K562 (cell line): ENCODE results near the gene BTRC. TPM values are rescaled to one million over a fixed set of nuclear protein-coding genes. Genes with fewer than 3 reads are reported as not detected.

ENCODE experiments used
- CCAR2 ChIP-seq: fragments of 200-400 bp; formaldehyde crosslinking; IDR thresholded peaks from 2 replicates; pipeline ENCODE4 v1.6.1; 2017; ENCODE audit warnings: mild to moderate bottlenecking, low read depth, low read length
- CEBPB ChIP-seq: fragments of 450-650 bp; IDR thresholded peaks from 2 replicates; pipeline ENCODE4 v1.6.1; 2016; ENCODE audit warnings: missing genetic modification characterization, missing compliant biosample characterization
- JUNB ChIP-seq: fragments of 450-650 bp; formaldehyde crosslinking; conservative IDR thresholded peaks from 2 replicates; pipeline ENCODE4 v1.4.0; 2020; ENCODE audit warnings: mild to moderate bottlenecking
- SMARCA5 ChIP-seq: fragments of 450-650 bp; IDR thresholded peaks from 2 replicates; pipeline ENCODE4 v1.6.1; 2016
- ZNF584 ChIP-seq: fragments of 200-800 bp; sonication (Bioruptor generic); IDR thresholded peaks from 2 replicates; pipeline ENCODE4 v1.6.1; 2016; ENCODE audit warnings: low read depth, mild to moderate bottlenecking, missing genetic modification characterization, missing compliant biosample characterization
- ZNF830 ChIP-seq: fragments of 250-450 bp; sonication (Bioruptor Pico); IDR thresholded peaks from 2 replicates; pipeline ENCODE4 v1.5.0; 2021; ENCODE audit warnings: mild to moderate bottlenecking
- ZZZ3 ChIP-seq: fragments of 450-650 bp; IDR thresholded peaks from 2 replicates; pipeline ENCODE4 v1.6.1; 2016; ENCODE audit warnings: antibody characterized with exemption, mild to moderate bottlenecking, moderate library complexity
- polyA plus RNA-seq, 8 experiments: library from polyadenylated mRNA; depleted of rRNA in 4 of 8; stranded (reverse) in 5 of 8; unstranded in 3 of 8; fragments of >200 nt; fragmentation: Nextera tagmentation in 2 of 8; fragmentation: Illumina TruSeq in 1 of 8; extraction: Ambion mirVana in 2 of 8; extraction: Trizol in 1 of 8; gene quantifications; 2 replicates each; pipeline versions ENCODE4 v1.2.1 to v1.2.3, GENCODE V29; 2011 to 2014; ENCODE audit warnings: inconsistent platforms in 1 of 8, missing spikeins in 1 of 8
- total RNA-seq, 7 experiments: library from RNA; depleted of rRNA in 6 of 7; stranded (reverse); fragments of >200 nt in 6 of 7; fragmentation: Illumina TruSeq in 2 of 7; extraction: Trizol in 2 of 7; gene quantifications; 2 replicates each; pipeline versions ENCODE4 v1.2.1 to v1.2.3, GENCODE V29; 2011 to 2021; ENCODE audit warnings: low replicate concordance in 1 of 7
- TF ChIP-seq, protein P1 (sequence below): fragments of 250-450 bp; sonication (Bioruptor Pico); IDR thresholded peaks from 2 replicates; pipeline ENCODE4 v1.4.0; 2020
- TF ChIP-seq, protein P2 (sequence below): fragments of 250-450 bp; sonication (Bioruptor Pico); IDR thresholded peaks from 2 replicates; pipeline ENCODE4 v1.5.0; 2021; ENCODE audit warnings: mild to moderate bottlenecking, moderate library complexity
- TF ChIP-seq, protein P3 (sequence below): sonication (generic); IDR thresholded peaks from 2 replicates; pipeline ENCODE4 v1.6.1; 2016

Gene BTRC
- total and polyA plus RNA-seq, 9 of the 15 experiments (the other 6 are each of a cell fraction or from before 2014, with no cell fraction given): 1.6 to 15.4 (median 7.0) TPM

DNA sequence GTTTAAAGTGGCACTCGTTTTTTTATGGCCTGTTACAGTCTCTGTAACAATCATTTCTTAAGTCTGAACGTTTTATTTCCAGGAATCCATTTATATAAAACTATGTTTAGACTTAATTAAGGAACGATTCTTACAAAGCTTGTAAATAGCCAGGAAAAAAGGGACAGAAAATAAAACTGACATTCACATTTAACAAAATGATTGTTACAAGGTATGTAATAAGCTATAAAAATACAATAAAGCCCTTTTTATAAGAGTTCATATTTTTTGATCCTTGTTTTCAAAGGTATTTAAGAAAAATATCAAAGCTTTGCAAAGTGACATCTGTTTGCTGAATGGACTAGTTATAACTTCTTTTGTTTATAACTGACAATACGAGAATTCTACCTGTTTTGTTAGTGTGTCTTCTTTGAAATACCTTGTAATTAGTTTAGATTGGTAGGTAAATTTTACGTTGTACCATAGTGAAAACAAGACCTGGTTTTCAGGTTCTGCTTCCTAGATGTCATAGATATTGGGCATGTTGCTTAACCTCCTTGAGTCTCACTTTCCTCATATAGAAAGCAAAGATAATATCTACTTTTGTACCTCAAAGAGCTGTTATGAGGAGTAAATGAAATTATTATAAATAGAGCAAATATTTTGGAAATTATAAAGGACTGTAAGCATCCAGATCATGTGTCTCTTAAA, 25.8 kb downstream of the BTRC start (continued):
- no peak for TF ChIP-seq ZNF830 (CRISPR knock-in tag)
- TF ChIP-seq CCAR2: no peak
- no peak for TF ChIP-seq ZZZ3
- no peak for TF ChIP-seq CEBPB
- TF ChIP-seq, protein P1, sequence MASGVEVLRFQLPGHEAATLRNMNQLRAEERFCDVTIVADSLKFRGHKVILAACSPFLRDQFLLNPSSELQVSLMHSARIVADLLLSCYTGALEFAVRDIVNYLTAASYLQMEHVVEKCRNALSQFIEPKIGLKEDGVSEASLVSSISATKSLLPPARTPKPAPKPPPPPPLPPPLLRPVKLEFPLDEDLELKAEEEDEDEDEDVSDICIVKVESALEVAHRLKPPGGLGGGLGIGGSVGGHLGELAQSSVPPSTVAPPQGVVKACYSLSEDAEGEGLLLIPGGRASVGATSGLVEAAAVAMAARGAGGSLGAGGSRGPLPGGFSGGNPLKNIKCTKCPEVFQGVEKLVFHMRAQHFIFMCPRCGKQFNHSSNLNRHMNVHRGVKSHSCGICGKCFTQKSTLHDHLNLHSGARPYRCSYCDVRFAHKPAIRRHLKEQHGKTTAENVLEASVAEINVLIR (CRISPR knock-in tag): no peak
- TF ChIP-seq, protein P2, sequence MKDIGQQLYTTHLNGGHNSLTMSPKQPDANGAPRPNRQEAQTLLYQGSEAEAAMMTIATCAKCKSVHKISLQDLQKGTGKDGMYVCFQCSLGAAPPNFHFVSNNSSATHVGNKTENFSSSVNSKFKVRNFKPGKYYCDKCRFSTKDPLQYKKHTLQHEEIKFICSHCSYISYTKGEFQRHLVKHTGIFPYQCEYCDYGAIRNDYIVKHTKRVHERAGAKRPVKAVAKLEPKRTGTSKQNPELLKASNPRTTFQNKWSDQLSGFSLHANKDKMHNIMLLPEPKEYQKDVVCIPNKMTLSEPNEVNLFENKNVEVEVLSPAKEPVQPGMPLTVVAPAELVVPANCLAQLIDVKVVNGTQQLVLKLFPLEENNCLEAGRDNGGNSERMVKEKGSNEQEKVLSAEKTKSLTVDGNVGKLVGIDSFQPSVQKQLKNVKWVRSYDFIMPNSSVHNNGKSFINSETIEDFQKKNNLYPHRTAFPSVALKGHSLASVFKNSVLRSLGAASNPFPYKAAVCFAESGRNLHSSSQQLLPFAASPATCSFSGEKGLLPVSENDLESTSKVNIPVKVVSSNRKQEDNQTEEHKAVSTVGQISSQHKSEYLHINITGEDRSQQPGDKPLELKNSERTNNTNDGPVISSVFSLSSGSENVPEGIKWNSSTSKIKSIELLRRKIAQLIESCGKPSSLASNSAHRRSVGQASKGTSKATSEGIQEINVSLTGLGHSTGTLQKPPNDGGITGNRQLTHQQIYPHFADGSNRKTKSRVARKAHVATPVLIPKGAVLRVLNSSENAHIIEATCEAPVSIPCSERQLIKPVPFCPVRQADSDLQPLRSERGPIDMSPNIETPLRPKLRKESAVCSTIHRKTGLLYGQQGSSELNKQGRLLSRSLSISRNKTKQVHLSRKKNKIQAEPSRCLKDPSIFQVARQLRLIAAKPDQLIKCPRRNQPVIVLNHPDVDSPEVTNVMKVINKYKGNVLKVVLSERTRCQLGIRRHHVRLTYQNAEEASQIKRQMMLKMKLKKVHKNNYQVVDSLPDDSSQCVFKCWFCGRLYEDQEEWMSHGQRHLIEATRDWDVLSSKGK (CRISPR knock-in tag): no peak
- no peak for TF ChIP-seq ZNF584 (CRISPR knock-in tag)
- no peak for TF ChIP-seq SMARCA5
- TF ChIP-seq JUNB (CRISPR knock-in tag): no peak
- TF ChIP-seq, protein P3, sequence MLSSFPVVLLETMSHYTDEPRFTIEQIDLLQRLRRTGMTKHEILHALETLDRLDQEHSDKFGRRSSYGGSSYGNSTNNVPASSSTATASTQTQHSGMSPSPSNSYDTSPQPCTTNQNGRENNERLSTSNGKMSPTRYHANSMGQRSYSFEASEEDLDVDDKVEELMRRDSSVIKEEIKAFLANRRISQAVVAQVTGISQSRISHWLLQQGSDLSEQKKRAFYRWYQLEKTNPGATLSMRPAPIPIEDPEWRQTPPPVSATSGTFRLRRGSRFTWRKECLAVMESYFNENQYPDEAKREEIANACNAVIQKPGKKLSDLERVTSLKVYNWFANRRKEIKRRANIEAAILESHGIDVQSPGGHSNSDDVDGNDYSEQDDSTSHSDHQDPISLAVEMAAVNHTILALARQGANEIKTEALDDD: no peak
